ENCODE measurements around the gene SCAMP4.

The SCAMP4 gene

DNA sequence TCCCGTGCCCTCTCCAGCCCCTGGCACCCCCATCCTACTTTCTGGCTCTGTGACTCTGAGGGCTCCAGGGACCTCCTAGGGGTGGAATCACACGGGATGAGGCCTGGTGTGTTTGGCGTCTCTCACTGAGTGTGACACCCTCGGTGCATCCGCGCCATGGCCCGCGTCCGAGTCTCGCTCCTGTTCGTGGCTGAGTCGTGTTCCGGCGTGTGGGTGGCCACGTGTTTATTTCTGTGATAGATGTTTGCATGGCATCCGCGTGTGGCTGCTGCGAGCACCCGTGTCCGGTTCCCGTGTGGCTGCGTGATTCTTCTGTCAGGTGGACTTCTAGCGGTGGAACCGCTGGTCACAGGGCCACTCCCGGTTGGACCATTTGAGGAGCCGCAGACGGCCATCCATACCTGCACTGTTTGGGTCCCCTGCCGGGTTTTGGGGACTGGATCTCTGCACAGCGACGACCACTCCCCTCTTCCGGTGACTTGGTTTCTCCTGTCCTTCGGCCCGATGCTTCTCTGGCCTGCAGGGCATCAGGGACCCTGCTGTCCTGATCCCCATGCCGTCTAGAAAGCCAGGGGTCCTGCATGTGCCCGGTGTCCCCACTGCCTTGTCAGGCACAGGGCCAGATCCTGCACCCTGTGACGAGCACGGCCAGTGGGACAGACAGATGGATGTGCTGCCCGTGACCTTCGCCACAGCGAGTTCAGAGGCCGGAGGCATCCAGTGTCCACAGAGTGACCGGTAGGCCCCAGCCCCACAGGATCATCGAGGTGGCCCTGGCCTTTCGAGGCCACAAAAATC is 44.3 kb downstream of the SCAMP4 start (continued):
- TF ChIP-seq, protein P1, sequence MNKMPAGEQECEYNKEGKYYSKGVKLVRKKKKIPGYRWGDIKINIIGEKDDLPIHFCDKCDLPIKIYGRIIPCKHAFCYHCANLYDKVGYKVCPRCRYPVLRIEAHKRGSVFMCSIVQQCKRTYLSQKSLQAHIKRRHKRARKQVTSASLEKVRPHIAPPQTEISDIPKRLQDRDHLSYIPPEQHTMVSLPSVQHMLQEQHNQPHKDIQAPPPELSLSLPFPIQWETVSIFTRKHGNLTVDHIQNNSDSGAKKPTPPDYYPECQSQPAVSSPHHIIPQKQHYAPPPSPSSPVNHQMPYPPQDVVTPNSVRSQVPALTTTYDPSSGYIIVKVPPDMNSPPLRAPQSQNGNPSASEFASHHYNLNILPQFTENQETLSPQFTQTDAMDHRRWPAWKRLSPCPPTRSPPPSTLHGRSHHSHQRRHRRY (tag by site-specific recombination; IDR thresholded peaks at IDR 0.05): no peak
- TF ChIP-seq ZNF555 (tag by site-specific recombination; conservative IDR thresholded peaks at IDR 0.05) (no peak), ZNF169 (tag by site-specific recombination; IDR thresholded peaks at IDR 0.05) (no peak), ZXDB (tag by site-specific recombination; IDR thresholded peaks at IDR 0.05) (no peak), ZNF654 (tag by site-specific recombination; IDR thresholded peaks at IDR 0.05; ENCODE audit: low read depth) (no peak), ZNF404 (tag by site-specific recombination; IDR thresholded peaks at IDR 0.05) (no peak)
- TF ChIP-seq, protein P2, sequence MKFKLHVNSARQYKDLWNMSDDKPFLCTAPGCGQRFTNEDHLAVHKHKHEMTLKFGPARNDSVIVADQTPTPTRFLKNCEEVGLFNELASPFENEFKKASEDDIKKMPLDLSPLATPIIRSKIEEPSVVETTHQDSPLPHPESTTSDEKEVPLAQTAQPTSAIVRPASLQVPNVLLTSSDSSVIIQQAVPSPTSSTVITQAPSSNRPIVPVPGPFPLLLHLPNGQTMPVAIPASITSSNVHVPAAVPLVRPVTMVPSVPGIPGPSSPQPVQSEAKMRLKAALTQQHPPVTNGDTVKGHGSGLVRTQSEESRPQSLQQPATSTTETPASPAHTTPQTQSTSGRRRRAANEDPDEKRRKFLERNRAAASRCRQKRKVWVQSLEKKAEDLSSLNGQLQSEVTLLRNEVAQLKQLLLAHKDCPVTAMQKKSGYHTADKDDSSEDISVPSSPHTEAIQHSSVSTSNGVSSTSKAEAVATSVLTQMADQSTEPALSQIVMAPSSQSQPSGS (tag by site-specific recombination; IDR thresholded peaks at IDR 0.05; ENCODE audit: low read depth): no peak

DNA sequence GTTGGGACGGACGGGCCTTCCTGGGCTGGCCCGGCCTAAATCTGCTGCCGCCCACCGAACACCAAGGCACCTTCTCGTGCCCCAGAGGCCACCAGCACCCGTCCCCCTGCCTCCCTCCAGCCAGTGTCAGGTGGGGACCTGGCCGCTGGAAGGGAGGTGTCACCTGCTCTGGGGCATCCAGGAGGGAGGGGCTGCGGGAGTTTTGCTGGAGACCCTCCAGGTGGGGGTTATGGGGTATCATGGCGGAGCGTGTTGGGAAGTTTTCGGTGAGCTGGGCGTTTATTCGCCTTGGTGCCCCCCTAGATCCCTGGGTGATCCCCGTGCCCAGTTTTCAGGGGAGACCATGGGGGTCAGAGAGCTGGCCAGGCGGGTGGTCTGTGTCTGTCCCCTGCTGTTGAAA is 45.4 kb downstream of the SCAMP4 start:
- TF ChIP-seq ZNF510 (tag by site-specific recombination; IDR thresholded peaks at IDR 0.05; ENCODE audit: insufficient replicate concordance): no peak
- no peak for TF ChIP-seq ZNF571 (tag by site-specific recombination; IDR thresholded peaks at IDR 0.05)
- peaks cover 3 to 39% of the 10 kb centered on the region in 2 experiments; a peak in 2 of 3 replicates for H3K36me3 ChIP-seq (ENCODE audit: control insufficient read depth in 2 of 2, insufficient read depth in 1 of 2, low read length in 2 of 2)
- ChIA-PET POLR2A (no interaction called here), CTCF (interaction anchor here (0.7 to 1.0 kb wide), 2 partner anchors 20 to 48 kb away, joined by 4 read pairs; no protein-coding TSS in a partner anchor)
- H3K9me3 ChIP-seq (ENCODE audit: control insufficient read depth, insufficient read depth, low read depth, low read length): no peaks in the 10 kb centered on the region
- no peak overlapping the region for H3K4me3 ChIP-seq (ENCODE audit: low read depth, low read length)
- no peak overlapping the region for H3K27ac ChIP-seq (ENCODE audit: extremely low read depth, low read depth, low read length)
- H3K4me1 ChIP-seq (ENCODE audit: control insufficient read depth, insufficient read depth, low read length): no peaks in the 10 kb centered on the region

DNA sequence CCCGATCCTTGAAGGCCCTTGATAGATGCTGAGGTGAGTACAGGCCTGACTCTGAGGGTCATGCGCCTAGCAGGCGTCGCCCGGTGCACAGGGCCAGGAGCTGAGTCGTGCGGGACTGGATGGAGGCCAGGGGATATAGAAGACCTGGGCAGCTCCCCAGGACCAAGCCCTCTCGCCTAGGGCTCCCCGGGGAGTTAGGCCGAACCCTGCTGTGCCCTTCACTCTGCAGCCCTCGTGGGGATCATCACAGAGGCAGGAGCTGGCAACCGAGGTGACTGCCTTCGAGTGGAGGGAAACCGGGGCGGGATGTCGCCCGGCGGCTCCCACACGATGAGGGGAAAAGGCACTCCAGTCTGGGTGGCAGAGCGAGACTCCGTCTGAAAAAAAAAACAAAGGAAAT is 47.4 kb downstream of the SCAMP4 start:
- CTCF ChIA-PET: interaction anchor here (0.7 kb wide), 1 partner anchor 23 kb away, joined by 3 read pairs; no protein-coding TSS in a partner anchor
- Histone ChIP-seq H3K27ac (ENCODE audit: extremely low read depth, low read depth, low read length) (no peak overlapping the region), H3K4me1 (ENCODE audit: control insufficient read depth, insufficient read depth, low read length) (no peaks in the 10 kb centered on the region), H3K36me3 (ENCODE audit: control insufficient read depth in 2 of 2, insufficient read depth in 1 of 2, low read length in 2 of 2) (peaks cover 3 to 34% of the 10 kb centered on the region in 2 experiments; a peak in 2 of 3 replicates), H3K9me3 (ENCODE audit: control insufficient read depth, insufficient read depth, low read depth, low read length) (no peaks in the 10 kb centered on the region), H3K4me3 (ENCODE audit: low read depth, low read length) (no peak overlapping the region)
- POLR2A ChIA-PET: interaction anchor here (0.7 kb wide), 1 partner anchor 185 kb away, joined by 3 read pairs; no protein-coding TSS in a partner anchor
- TF ChIP-seq KLF1 (tag by site-specific recombination; IDR thresholded peaks at IDR 0.05): 0 out of 2 replicates have a peak, but pooled peaks have one; percentile 21
- no peak for TF ChIP-seq KLF8 (tag by site-specific recombination; IDR thresholded peaks at IDR 0.05)
- TF ChIP-seq ZNF600 (tag by site-specific recombination; IDR thresholded peaks at IDR 0.05): peak; percentile 31; the same call in 1 of the 2 replicates
- no peak for TF ChIP-seq PRDM1 (tag by site-specific recombination; IDR thresholded peaks at IDR 0.05)
- TF ChIP-seq, protein P3, sequence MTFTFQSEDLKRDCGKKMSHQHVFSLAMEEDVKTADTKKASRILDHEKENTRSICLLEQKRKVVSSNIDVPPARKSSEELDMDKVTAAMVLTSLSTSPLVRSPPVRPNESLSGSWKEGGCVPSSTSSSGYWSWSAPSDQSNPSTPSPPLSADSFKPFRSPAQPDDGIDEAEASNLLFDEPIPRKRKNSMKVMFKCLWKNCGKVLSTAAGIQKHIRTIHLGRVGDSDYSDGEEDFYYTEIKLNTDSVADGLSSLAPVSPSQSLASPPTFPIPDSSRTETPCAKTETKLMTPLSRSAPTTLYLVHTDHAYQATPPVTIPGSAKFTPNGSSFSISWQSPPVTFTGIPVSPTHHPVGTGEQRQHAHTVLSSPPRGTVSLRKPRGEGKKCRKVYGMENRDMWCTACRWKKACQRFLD (tag by site-specific recombination; IDR thresholded peaks at IDR 0.05): no peak
- TF ChIP-seq ZIC2 (tag by site-specific recombination; IDR thresholded peaks at IDR 0.05): peak; percentile 61
- no peak for TF ChIP-seq SP2 (tag by site-specific recombination; IDR thresholded peaks at IDR 0.05)
- no peak for TF ChIP-seq SP7 (tag by site-specific recombination; IDR thresholded peaks at IDR 0.05)

Measured in HEK293 (cell line).